Ascending aorta (tissue), 2 donors: ENCODE results near the gene ITLN2. TPM values are rescaled to one million over a fixed set of nuclear protein-coding genes. Genes with fewer than 3 reads are reported as not detected.
"Not testable (repeated sequence)": the region's sequence is repeated elsewhere in the genome, so short reads cannot be mapped to it uniquely, and the experiment has no call there.

Source experiments
- DNase-seq, 2 donors: peaks; one replicate each; pipeline ENCODE4 v3.0.0-alpha.2; 2019; ENCODE audit warnings: low spot score in 2 of 2
- H3K27ac ChIP-seq, 2 donors: fragments of 200-600 bp; sonication (generic); one replicate each; pipeline ENCODE4 v1.5.1; 2016 to 2017; ENCODE audit warnings: mild to moderate bottlenecking in 1 of 2
- H3K27me3 ChIP-seq: fragments of 200-600 bp; sonication (generic); one replicate; pipeline ENCODE4 v1.5.1; 2017
- H3K36me3 ChIP-seq, 2 donors: fragments of 200-600 bp; sonication (generic); one replicate each; pipeline ENCODE4 v1.5.1; 2016
- H3K4me1 ChIP-seq, 2 donors: fragments of 200-600 bp; sonication (generic); one replicate each; pipeline ENCODE4 v1.5.1; 2016 to 2017; ENCODE audit warnings: mild to moderate bottlenecking in 1 of 2
- H3K4me3 ChIP-seq, 2 donors: fragments of 200-600 bp; sonication (generic); one replicate each; pipeline ENCODE4 v1.5.1; 2016 to 2017; ENCODE audit warnings: mild to moderate bottlenecking in 1 of 2
- H3K9me3 ChIP-seq, 2 donors: fragments of 200-600 bp; sonication (generic); one replicate each; pipeline ENCODE4 v1.5.1; 2016
- intact Hi-C: fragments of 100-400 bp; cut with DNase I; formaldehyde crosslinking; loops from one replicate; pipeline ENCODE4 v1.15.1; 2023
- total RNA-seq: library from RNA; depleted of rRNA; stranded (reverse); fragments of >200 nt; gene quantifications from one replicate; pipeline ENCODE4 v1.1.0, GENCODE V29; 2016
- TF ChIP-seq, protein P1 (sequence below), 3 experiments: fragments of 200-600 bp in 2 of 3; fragments of 450-650 bp in 1 of 3; sonication (generic) in 2 of 3; IDR thresholded peaks; one replicate each; pipeline ENCODE4 v1.5.1; 2016 to 2019; ENCODE audit warnings: antibody characterized with exemption in 3 of 3, mild to moderate bottlenecking in 1 of 3, moderate library complexity in 1 of 3

ITLN2 gene
- total RNA-seq, 1 donor from 2014 or later: not detected

DNA sequence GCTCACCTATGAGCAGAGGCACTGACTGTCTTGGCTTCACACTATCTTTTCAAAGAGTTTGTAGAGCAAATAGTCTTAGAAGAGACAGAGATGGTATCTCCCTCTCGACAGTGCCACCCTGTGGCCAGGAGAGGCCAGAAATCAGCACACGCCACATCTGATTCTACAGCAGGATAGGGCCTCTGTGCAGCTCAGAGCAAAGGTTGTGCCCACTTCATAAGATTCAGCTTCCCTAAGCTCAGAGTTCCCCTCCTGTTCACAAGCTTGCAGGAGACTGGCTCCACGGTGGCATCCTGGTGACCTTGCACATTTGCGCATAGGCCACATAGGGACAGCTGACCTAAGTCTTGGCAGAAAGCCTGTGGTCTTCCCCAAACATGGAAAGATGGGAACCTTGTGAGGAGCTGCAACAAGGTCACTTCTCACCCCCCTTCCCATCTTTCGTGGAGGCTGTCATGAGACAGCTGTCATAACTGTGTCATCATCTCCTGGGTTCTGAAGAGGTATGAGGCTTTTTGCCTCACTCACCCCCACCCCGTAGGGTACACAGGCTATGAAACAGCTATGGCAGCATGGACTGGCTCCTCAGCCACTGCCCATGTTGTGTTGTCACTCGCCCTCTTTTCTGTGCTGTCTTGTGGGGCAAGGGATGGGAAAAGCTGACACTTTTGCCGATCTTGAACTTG lies 3.0 kb downstream of the ITLN2 start:
- DNase-seq: no peak
- intact Hi-C loops: loop anchor here (5.0 kb wide), 1 partner anchor 114 kb away; no protein-coding TSS in a partner anchor
- Histone ChIP-seq H3K4me3 (no peak overlapping the region), H3K27ac (no peak overlapping the region), H3K27me3 (no peaks in the 10 kb centered on the region), H3K4me1 (no peaks in the 10 kb centered on the region), H3K36me3 (no peaks in the 10 kb centered on the region), H3K9me3 (no peaks in the 10 kb centered on the region)
- TF ChIP-seq, protein P1, sequence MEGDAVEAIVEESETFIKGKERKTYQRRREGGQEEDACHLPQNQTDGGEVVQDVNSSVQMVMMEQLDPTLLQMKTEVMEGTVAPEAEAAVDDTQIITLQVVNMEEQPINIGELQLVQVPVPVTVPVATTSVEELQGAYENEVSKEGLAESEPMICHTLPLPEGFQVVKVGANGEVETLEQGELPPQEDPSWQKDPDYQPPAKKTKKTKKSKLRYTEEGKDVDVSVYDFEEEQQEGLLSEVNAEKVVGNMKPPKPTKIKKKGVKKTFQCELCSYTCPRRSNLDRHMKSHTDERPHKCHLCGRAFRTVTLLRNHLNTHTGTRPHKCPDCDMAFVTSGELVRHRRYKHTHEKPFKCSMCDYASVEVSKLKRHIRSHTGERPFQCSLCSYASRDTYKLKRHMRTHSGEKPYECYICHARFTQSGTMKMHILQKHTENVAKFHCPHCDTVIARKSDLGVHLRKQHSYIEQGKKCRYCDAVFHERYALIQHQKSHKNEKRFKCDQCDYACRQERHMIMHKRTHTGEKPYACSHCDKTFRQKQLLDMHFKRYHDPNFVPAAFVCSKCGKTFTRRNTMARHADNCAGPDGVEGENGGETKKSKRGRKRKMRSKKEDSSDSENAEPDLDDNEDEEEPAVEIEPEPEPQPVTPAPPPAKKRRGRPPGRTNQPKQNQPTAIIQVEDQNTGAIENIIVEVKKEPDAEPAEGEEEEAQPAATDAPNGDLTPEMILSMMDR (IDR thresholded peaks at IDR 0.05): peak; percentile 28 to 53 (median 29)

GRCh38 chr1:160950657-160951056 lies 4.0 kb downstream of the ITLN2 start:
- Histone ChIP-seq H3K27me3 (no peaks in the 10 kb centered on the region), H3K4me1 (no peaks in the 10 kb centered on the region), H3K4me3 (no peak overlapping the region), H3K9me3 (no peaks in the 10 kb centered on the region), H3K27ac (no peak overlapping the region), H3K36me3 (no peaks in the 10 kb centered on the region)
- no peak for DNase-seq
- intact Hi-C loops: loop anchor here (5.0 kb wide), 1 partner anchor 113 kb away; no protein-coding TSS in a partner anchor
- TF ChIP-seq, protein P1 (IDR thresholded peaks at IDR 0.05): no peak

GRCh38 chr1:160949881-160950280 lies 4.7 kb downstream of the ITLN2 start:
- Histone ChIP-seq H3K27me3 (no peaks in the 10 kb centered on the region), H3K4me3 (no peak overlapping the region), H3K9me3 (no peaks in the 10 kb centered on the region), H3K27ac (no peak overlapping the region), H3K4me1 (no peaks in the 10 kb centered on the region), H3K36me3 (no peaks in the 10 kb centered on the region)
- intact Hi-C loops: loop anchor here (5.0 kb wide), 1 partner anchor 113 kb away; no protein-coding TSS in a partner anchor
- TF ChIP-seq, protein P1 (IDR thresholded peaks at IDR 0.05): no peak
- DNase-seq: no peak

DNA sequence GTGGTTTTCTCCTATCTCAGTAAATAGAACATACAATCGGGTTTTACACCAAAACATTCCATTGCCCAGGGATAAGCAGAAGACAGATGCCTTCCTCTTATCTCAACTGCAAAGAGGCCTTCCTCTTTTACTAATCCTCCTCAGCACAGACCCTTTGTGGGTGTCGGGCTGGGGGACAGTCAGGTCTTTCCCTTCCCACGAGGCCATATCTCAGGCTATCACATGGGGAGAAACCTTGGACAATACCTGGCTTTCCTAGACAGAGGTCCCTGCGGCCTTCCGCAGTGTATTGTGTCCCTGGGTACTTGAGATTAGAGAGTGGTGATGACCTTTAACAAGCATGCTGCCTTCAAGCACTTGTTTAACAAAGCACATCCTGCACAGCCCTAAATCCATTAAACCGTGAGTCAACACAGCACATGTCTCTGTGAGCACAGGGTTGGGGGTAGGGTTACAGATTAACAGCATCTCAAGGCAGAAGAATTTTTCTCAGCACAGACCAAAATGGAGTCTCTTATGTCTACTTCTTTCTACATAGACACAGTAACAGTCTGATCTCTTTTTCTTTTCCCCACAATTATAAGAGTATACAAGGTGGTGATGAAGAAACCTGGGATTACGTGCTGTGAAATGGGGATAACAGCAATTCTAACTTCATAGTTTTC lies 5.3 kb downstream of the ITLN2 start:
- H3K36me3 ChIP-seq, H3K27ac ChIP-seq, H3K9me3 ChIP-seq, intact Hi-C loops, H3K4me1 ChIP-seq, H3K27me3 ChIP-seq, H3K4me3 ChIP-seq, DNase-seq: not testable (repeated sequence)

- H3K27me3 ChIP-seq, H3K27ac ChIP-seq, H3K9me3 ChIP-seq, H3K4me1 ChIP-seq, intact Hi-C loops, DNase-seq, H3K4me3 ChIP-seq, H3K36me3 ChIP-seq: not testable (repeated sequence)
Observed at GRCh38 chr1:160947174-160947759, 7.3 kb downstream of the ITLN2 start.

DNA sequence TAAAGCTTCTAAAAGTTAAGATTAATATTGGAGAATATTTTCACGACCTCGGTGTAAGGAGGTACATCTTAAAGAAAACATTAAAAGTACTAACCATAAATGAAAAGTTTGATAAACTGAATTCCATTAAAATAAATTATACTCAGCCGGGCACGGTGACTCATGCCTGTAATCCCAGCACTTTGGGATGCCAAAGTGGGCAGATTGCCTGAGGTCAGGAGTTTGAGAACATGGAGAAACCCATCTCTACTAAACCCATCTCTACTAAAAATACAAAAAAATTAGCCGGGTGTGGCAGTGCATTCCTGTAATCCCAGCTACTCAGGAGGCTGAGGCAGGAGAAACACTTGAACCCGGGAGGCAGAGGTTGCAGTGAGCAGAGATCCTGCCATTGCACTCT lies 8.7 kb downstream of the ITLN2 start:
- H3K9me3 ChIP-seq, H3K27me3 ChIP-seq, intact Hi-C loops, H3K4me3 ChIP-seq, H3K27ac ChIP-seq, H3K36me3 ChIP-seq, DNase-seq, H3K4me1 ChIP-seq: not testable (repeated sequence)

DNA sequence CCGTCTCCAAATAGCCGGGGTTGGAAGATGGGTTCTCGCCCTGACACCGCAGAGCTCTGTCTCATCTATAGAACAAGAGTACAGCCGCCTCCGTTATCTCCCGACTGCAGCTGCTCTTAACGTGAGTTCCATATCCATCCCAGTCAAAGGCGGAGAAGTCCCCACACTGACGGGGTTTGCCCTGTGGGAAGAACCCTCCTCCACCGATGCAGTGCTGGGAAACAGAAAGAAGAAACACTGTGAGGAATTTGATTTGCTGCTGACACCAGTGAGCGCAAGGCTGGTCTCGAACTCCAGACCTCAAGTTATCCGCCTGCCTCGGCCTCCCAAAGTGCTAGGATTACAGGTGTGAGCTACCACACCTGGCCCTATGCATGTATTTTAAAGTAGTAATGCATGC lies 9.5 kb downstream of the ITLN2 start:
- DNase-seq: no peak
- Histone ChIP-seq H3K4me1 (no peaks in the 10 kb centered on the region), H3K27me3 (no peaks in the 10 kb centered on the region), H3K27ac (no peak overlapping the region), H3K36me3 (no peaks in the 10 kb centered on the region), H3K9me3 (peaks cover 0 to 4% of the 10 kb centered on the region in 2 donors), H3K4me3 (no peak overlapping the region)
- intact Hi-C loops: no loop called here
- TF ChIP-seq, protein P1 (IDR thresholded peaks at IDR 0.05): no peak
